NCI-H345 (cell line): ENCODE results near the gene CBARP.

Experiments used
- DNase-seq: peaks from one replicate; lab custom pipeline; 2025; lab: John Stamatoyannopoulos, UW

CBARP gene

GRCh38 chr19:1252221-1252820, 14.5 kb upstream of the CBARP start:
- DNase-seq, result no peak

GRCh38 chr19:1251330-1252220, 13.8 kb upstream of the CBARP start:
- peak; percentile 26 for DNase-seq

GRCh38 chr19:1250437-1251260, 12.8 kb upstream of the CBARP start:
- peak; percentile 48 for DNase-seq

GRCh38 chr19:1249990-1250436, 12.2 kb upstream of the CBARP start:
- no peak for DNase-seq

- DNase-seq, result peak; percentile 95
Measured at GRCh38 chr19:1249298-1249989, 11.6 kb upstream of the CBARP start.

GRCh38 chr19:1248786-1249297, 11.0 kb upstream of the CBARP start:
- peak; percentile 87 for DNase-seq

- DNase-seq, result peak; percentile 82
Measured at GRCh38 chr19:1248139-1248785, 10.5 kb upstream of the CBARP start, which contains the start of gene MIDN. Gene MIDN, plus strand, starts transcription at chr19:1248583. Its CDS starts 1,714 bp downstream, at chr19:1250297.

- no peak for DNase-seq
Measured at GRCh38 chr19:1247748-1248138, 9.9 kb upstream of the CBARP start.

- DNase-seq, result peak; percentile 22
Measured at GRCh38 chr19:1246265-1247087, 8.7 kb upstream of the CBARP start.

GRCh38 chr19:1245494-1246264, 7.9 kb upstream of the CBARP start:
- DNase-seq, result no peak

- DNase-seq, result no peak
Measured at GRCh38 chr19:1244693-1245451, 7.1 kb upstream of the CBARP start.

- DNase-seq, result peak; percentile 56
Measured at GRCh38 chr19:1243768-1244692, 6.2 kb upstream of the CBARP start.

- DNase-seq, result peak; percentile 94
Measured at GRCh38 chr19:1241417-1242095, 3.8 kb upstream of the CBARP start, which contains the start of gene ATP5F1D. Gene ATP5F1D, plus strand, starts transcription at chr19:1241751. Its CDS starts 100 bp downstream, at chr19:1241851.

- DNase-seq, result no peak
Measured at GRCh38 chr19:1240925-1241324, 3.1 kb upstream of the CBARP start.

- peak; percentile 93 for DNase-seq
Measured at GRCh38 chr19:1239796-1240737, 2.3 kb upstream of the CBARP start.

- DNase-seq, result no peak
Measured at GRCh38 chr19:1239420-1239795, 1.6 kb upstream of the CBARP start.
